ENCODE measurements around the gene SEPTIN10. TPM values are rescaled to one million over a fixed set of nuclear protein-coding genes. Genes with fewer than 3 reads are reported as not detected.
A peak's percentile ranks its signal among the peaks of the same experiment; 100 is the strongest.

The SEPTIN10 gene
- total RNA-seq = 1 to 10 TPM; 3.8 to 4.1 TPM

GRCh38 chr2:109613922-109614714, at the start of gene SEPTIN10, which contains the start of gene SOWAHC:
Gene SEPTIN10 (minus strand): TSS chr2:109613966. CDS start chr2:109613827, 139 bp downstream.
Gene SOWAHC (plus strand): TSS chr2:109614364. CDS start chr2:109614490, 126 bp downstream.
- POLR2A ChIA-PET = interaction anchor here (0.6 to 1.0 kb wide), 2 partner anchors 19 to 24 kb away, joined by 3 read pairs; no protein-coding TSS in a partner anchor
- DNase-seq = peak; percentile 82
- peaks cover 6% of the 10 kb centered on the region for H3K36me3 Mint-ChIP-seq (ENCODE audit: low read depth)
- H3K9me3 Mint-ChIP-seq = no peaks in the 10 kb centered on the region
- H3K27me3 Mint-ChIP-seq = peaks cover 69% of the 10 kb centered on the region
- H3K27ac Mint-ChIP-seq = peak within 1 kb of the TSS; percentile 47
- CTCF ChIA-PET = no interaction called here
- H3K4me1 Mint-ChIP-seq = peaks cover 15% of the 10 kb centered on the region
- H3K4me3 Mint-ChIP-seq = peak within 1 kb of the TSS; percentile 80

DNA sequence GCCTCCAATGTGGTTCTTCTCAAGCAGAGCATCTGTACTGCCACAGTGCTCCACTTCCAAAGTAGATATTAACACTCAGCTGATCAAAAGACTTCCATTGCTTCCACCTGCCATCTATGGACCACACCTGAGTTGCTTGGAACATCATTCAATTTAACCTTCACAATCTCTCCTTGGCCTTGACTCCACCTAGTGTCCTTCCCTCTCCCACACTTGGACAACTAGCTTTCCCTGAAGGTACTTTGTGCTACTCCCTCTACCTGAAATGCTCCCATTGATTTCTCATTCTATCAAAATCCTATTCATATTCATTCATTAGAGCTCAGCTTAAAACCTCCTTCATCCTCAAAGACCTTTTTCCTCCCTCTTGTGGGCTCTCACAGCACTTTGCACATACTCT, 49.1 kb upstream of the SEPTIN10 start:
- no peaks in the 10 kb centered on the region for H3K36me3 Mint-ChIP-seq (ENCODE audit: low read depth)
- CTCF ChIA-PET = interaction anchor here (1.0 kb wide), 1 partner anchor 117 kb away, joined by 3 read pairs; no protein-coding TSS in a partner anchor

GRCh38 chr2:109660046-109660860, 46.5 kb upstream of the SEPTIN10 start:
- no peak overlapping the region for H3K27ac Mint-ChIP-seq
- no peaks in the 10 kb centered on the region for H3K9me3 Mint-ChIP-seq
- no peak for DNase-seq
- peaks cover 14% of the 10 kb centered on the region for H3K27me3 Mint-ChIP-seq
- CTCF ChIA-PET = no interaction called here
- H3K4me3 Mint-ChIP-seq = no peak overlapping the region
- H3K4me1 Mint-ChIP-seq = no peaks in the 10 kb centered on the region
- POLR2A ChIA-PET = no interaction called here
- no peaks in the 10 kb centered on the region for H3K36me3 Mint-ChIP-seq (ENCODE audit: low read depth)

More for the DNA sequence above, 49.1 kb upstream of the SEPTIN10 start:
- Mint-ChIP-seq H3K27me3 (peaks cover 22% of the 10 kb centered on the region), H3K9me3 (no peaks in the 10 kb centered on the region), H3K4me1 (no peaks in the 10 kb centered on the region), H3K4me3 (no peak overlapping the region), H3K27ac (no peak overlapping the region)
- DNase-seq = no peak
- POLR2A ChIA-PET = no interaction called here

DNA sequence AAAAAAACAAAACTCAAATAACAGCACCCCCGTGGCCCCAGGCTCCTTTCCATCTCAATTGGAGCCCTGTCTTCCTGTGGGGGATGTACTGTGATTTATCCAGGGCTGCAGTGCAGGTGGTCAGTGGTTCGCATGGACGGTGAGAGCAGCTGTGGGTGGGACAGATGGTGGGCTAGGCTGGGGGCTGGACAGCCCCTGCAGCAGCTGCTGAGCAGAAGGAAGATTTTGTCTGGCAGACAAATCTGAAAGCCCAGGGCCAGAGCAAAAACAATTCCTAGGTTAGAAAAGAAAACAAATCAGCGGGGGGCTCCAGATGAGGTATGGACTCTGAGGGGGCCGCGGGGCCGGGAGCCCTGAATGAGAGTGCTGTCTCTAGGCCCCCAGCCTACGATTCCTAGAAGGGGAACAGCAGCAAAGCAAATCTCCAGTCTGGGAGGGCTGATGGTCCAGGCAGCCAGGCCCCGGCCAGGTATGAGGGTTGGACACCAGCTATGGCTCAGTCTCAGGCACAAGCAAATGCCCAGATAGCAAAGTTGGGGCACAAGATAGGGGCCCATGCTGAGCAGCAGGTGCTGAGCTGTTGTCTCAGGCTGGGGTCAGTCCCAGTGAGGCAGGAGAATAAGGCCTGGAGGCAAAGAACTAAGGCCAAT, 45.8 kb upstream of the SEPTIN10 start:
- Mint-ChIP-seq H3K4me3 (no peak overlapping the region), H3K27ac (no peak overlapping the region), H3K27me3 (peaks cover 14% of the 10 kb centered on the region), H3K4me1 (no peaks in the 10 kb centered on the region), H3K9me3 (no peaks in the 10 kb centered on the region), H3K36me3 (ENCODE audit: low read depth) (no peaks in the 10 kb centered on the region)
- DNase-seq = no peak
- POLR2A ChIA-PET = no interaction called here
- CTCF ChIA-PET = no interaction called here

DNA sequence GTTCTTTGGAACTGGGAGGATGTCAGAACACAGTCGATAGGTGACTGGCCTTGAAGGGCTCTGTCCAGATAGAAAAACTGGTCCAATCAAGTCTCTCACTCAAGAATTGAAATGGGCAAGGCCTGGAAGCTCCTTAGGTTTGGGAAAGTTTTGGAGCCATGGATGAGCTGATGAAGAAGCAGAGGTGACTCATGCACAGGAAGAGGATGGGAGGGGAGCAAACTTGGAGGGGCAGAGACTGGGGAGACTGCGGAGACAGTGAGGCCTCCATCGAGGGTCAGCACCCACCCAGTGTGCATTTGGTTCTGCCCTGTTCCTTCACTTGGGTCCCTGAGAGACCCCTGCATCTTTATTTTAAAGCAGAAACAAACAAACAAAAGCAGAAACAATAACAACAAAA, 41.5 kb upstream of the SEPTIN10 start:
- no peaks in the 10 kb centered on the region for H3K9me3 Mint-ChIP-seq
- no peaks in the 10 kb centered on the region for H3K4me1 Mint-ChIP-seq
- H3K4me3 Mint-ChIP-seq = no peak overlapping the region
- ChIA-PET POLR2A (no interaction called here), CTCF (no interaction called here)
- no peaks in the 10 kb centered on the region for H3K36me3 Mint-ChIP-seq (ENCODE audit: low read depth)
- H3K27me3 Mint-ChIP-seq = peaks cover 4% of the 10 kb centered on the region
- H3K27ac Mint-ChIP-seq = no peak overlapping the region
- no peak for DNase-seq

GRCh38 chr2:109654326-109655050, 40.7 kb upstream of the SEPTIN10 start:
- Mint-ChIP-seq H3K4me1 (no peaks in the 10 kb centered on the region), H3K9me3 (no peaks in the 10 kb centered on the region), H3K27me3 (peaks cover 7% of the 10 kb centered on the region), H3K27ac (no peak overlapping the region), H3K4me3 (no peak overlapping the region), H3K36me3 (ENCODE audit: low read depth) (no peaks in the 10 kb centered on the region)
- ChIA-PET CTCF (no interaction called here), POLR2A (no interaction called here)
- no peak for DNase-seq

GRCh38 chr2:109649736-109650695, 36.2 kb upstream of the SEPTIN10 start:
- Mint-ChIP-seq H3K27ac (no peak overlapping the region), H3K27me3 (peaks cover 13% of the 10 kb centered on the region), H3K9me3 (no peaks in the 10 kb centered on the region), H3K36me3 (ENCODE audit: low read depth) (no peaks in the 10 kb centered on the region), H3K4me3 (no peak overlapping the region), H3K4me1 (no peaks in the 10 kb centered on the region)
- DNase-seq = no peak
- CTCF ChIA-PET = interaction anchor here (0.6 kb wide), 1 partner anchor 139 kb away, joined by 3 read pairs; no protein-coding TSS in a partner anchor
- POLR2A ChIA-PET = no interaction called here

DNA sequence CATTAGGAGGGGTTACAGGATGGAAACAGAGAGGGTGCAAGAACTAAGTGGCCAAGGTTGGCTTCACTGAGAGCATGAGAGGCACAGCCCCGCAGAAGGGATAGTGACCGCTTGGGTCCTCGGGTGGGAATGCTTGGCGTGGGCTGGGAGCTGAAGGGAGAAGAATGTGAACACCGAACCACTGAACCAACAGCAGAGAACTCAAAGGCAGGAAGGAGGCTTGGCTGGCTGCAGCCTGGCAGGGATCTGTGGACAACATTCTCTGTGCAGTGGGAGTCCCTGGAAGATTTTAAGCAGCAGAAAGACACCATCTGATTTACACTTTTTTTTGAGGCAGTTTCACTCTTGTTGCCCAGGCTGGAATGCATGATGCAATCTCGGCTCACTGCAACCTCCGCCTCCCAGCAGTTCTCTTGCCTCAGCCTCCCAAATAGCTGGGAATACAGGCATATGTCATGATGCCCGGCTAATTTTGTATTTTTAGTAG, 34.3 kb upstream of the SEPTIN10 start:
- Mint-ChIP-seq H3K27me3 (peaks cover 12% of the 10 kb centered on the region), H3K36me3 (ENCODE audit: low read depth) (no peaks in the 10 kb centered on the region), H3K4me1 (peaks cover 1% of the 10 kb centered on the region), H3K4me3 (no peak overlapping the region), H3K27ac (no peak overlapping the region), H3K9me3 (no peaks in the 10 kb centered on the region)
- ChIA-PET CTCF (no interaction called here), POLR2A (no interaction called here)
- no peak for DNase-seq

DNA sequence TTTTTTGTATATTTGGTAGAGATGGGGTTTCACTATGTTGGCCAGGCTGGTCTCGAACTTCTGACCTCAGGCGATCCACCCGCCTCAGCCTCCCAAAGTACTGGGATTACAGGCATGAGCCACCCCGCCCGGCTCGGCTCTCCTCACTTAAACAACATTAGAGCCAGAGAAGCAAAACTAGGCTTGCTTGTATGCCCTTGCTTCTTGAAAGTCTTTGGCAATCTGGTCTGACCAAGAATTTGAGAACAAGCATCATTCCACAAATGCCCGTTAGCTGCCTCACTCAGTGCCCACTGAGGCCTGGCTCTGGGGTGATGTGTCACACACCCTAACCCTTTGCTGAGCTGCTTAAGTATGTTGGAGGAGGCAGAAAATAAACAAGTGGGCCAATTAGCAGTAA, 33.9 kb upstream of the SEPTIN10 start:
- ChIA-PET POLR2A (no interaction called here), CTCF (no interaction called here)
- H3K36me3 Mint-ChIP-seq (ENCODE audit: low read depth) = no peaks in the 10 kb centered on the region
- DNase-seq = no peak
- no peaks in the 10 kb centered on the region for H3K9me3 Mint-ChIP-seq
- peaks cover 12% of the 10 kb centered on the region for H3K27me3 Mint-ChIP-seq
- H3K4me3 Mint-ChIP-seq = no peak overlapping the region
- H3K27ac Mint-ChIP-seq = no peak overlapping the region
- peaks cover 1% of the 10 kb centered on the region for H3K4me1 Mint-ChIP-seq

- Mint-ChIP-seq H3K4me3 (no peak overlapping the region), H3K27ac (no peak overlapping the region), H3K36me3 (ENCODE audit: low read depth) (no peaks in the 10 kb centered on the region), H3K27me3 (peaks cover 12% of the 10 kb centered on the region), H3K4me1 (peaks cover 1% of the 10 kb centered on the region), H3K9me3 (no peaks in the 10 kb centered on the region)
- CTCF ChIA-PET = no interaction called here
- POLR2A ChIA-PET = no interaction called here
- DNase-seq = no peak
Measured at GRCh38 chr2:109646961-109647360, 33.2 kb upstream of the SEPTIN10 start.

GRCh38 chr2:109645412-109646184, 31.8 kb upstream of the SEPTIN10 start:
- no peaks in the 10 kb centered on the region for H3K36me3 Mint-ChIP-seq (ENCODE audit: low read depth)
- POLR2A ChIA-PET = no interaction called here
- no peak overlapping the region for H3K27ac Mint-ChIP-seq
- H3K4me3 Mint-ChIP-seq = no peak overlapping the region
- peaks cover 1% of the 10 kb centered on the region for H3K4me1 Mint-ChIP-seq
- no peaks in the 10 kb centered on the region for H3K9me3 Mint-ChIP-seq
- CTCF ChIA-PET = no interaction called here
- H3K27me3 Mint-ChIP-seq = peaks cover 14% of the 10 kb centered on the region
- no peak for DNase-seq
